ENCODE results near the gene TSPAN11.

TSPAN11 gene

DNA sequence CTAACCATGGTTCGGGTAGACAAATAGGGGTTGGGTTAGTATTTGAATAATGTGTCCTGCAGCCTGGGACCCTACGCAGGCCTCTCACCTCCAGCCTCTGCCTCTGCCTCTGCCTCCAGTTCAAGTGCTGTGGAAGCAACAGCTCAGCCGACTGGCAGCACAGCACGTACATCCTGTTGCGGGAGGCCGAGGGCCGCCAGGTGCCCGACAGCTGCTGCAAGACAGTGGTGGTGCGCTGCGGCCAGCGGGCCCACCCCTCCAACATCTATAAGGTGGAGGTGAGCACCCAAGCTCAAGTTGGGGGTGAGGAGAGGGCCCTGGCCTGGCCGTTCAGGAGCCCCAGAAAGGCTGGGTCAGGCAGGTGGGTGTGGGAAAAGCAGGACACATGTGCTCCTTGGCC, 55.9 kb downstream of the TSPAN11 start:
- no peak for DNase-seq

- DNase-seq = no peak
These were observed 59.4 kb downstream of the TSPAN11 start for GRCh38 chr12:30985814-30986452.

- no peak for DNase-seq
These were observed 61.5 kb downstream of the TSPAN11 start for GRCh38 chr12:30988086-30988485.

- no peak for DNase-seq
These were observed 62.2 kb downstream of the TSPAN11 start for GRCh38 chr12:30988646-30989286.

- no peak for DNase-seq
These were observed 63.2 kb downstream of the TSPAN11 start for GRCh38 chr12:30989754-30990153.

- DNase-seq = no peak
These were observed 63.8 kb downstream of the TSPAN11 start for GRCh38 chr12:30990316-30990715.

GRCh38 chr12:30990776-30991175, 64.2 kb downstream of the TSPAN11 start:
- no peak for DNase-seq

GRCh38 chr12:30991466-30991865, 64.9 kb downstream of the TSPAN11 start:
- no peak for DNase-seq

GRCh38 chr12:30992381-30992780, 65.8 kb downstream of the TSPAN11 start:
- DNase-seq = no peak

DNA sequence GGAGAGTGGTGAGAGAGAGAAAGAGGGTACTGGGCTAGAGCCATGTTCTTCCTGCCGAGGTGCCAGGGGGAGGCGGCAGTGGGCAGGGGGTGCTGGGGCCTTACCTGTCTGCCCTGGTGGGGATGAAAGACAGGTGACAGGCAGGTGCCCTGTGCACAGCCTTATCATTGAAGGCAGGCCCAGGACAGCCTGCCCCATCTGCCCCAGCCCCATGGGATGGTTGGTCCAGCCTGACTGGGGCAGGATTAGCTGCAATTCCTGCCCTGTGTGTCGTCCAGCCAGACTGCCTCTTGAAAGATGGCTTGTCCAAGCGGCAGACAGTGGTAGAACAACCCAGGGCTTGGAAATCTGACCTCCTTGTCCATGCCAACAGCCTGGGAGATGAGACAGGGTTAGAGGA, 67.2 kb downstream of the TSPAN11 start:
- DNase-seq = no peak

GRCh38 chr12:30994274-30994673, 67.7 kb downstream of the TSPAN11 start:
- no peak for DNase-seq

GRCh38 chr12:30996255-30996654, 69.7 kb downstream of the TSPAN11 start:
- DNase-seq = no peak

GRCh38 chr12:30996752-30997151, 70.2 kb downstream of the TSPAN11 start:
- DNase-seq = no peak

GRCh38 chr12:30997685-30998440, 71.3 kb downstream of the TSPAN11 start:
- no peak for DNase-seq

DNA sequence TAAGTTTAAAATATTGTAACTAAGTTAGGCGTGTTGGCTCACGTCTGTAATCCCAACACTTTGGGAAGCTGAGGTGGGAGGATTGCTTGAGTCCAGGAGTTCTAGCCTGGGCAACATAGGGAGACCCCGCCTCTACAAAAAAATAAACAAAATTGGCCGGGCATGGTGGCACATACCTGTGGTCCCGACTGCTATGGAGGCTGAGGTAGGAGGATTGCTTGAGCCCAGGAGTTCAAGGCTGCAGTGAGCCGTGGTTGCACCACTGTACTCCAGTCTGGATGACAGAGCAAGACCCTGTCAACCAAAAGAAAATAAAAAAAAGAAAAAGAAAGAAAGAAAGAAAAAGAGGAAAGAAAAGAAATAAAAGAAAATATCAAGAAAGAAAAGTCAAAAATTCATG, 72.5 kb downstream of the TSPAN11 start:
- DNase-seq = no peak

DNA sequence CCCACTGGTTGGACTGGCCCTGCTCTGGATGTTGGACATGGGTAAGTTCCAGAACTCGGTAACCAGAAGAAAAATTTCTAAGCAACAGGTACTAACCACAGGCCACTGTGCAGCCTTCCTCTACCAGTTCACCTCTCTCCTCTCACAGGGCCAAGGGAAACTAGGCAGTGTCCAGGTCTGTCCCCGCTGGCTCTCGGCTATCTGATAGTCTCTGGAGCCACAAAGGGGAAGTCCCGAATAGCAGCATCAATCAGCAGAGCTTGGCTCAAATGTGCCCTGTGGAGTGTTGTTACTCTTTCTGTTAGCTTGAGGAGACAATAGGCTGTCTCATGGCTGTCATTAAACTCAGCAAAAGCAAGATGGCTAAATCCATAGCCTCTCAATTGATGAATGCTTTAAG, 73.2 kb downstream of the TSPAN11 start:
- no peak for DNase-seq

DNA sequence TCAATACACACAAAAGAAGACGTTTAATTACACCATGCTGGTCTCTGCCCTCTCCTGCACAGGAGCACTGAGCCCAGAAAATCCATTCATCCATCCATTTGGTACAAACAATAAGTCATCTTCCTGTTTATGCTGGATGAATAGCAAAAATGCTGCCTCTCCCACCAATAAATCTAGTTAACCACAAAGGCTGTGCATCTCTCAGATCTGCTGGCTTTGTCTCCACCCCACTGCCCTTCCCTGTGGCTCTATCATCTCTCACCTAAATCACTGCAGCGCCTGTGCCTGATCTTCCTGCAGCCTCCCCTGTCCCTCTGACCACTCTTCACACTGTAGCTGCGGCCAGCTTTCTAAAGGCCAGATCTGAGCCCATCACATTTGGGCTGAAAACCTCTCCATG, 74.2 kb downstream of the TSPAN11 start:
- no peak for DNase-seq

DNA sequence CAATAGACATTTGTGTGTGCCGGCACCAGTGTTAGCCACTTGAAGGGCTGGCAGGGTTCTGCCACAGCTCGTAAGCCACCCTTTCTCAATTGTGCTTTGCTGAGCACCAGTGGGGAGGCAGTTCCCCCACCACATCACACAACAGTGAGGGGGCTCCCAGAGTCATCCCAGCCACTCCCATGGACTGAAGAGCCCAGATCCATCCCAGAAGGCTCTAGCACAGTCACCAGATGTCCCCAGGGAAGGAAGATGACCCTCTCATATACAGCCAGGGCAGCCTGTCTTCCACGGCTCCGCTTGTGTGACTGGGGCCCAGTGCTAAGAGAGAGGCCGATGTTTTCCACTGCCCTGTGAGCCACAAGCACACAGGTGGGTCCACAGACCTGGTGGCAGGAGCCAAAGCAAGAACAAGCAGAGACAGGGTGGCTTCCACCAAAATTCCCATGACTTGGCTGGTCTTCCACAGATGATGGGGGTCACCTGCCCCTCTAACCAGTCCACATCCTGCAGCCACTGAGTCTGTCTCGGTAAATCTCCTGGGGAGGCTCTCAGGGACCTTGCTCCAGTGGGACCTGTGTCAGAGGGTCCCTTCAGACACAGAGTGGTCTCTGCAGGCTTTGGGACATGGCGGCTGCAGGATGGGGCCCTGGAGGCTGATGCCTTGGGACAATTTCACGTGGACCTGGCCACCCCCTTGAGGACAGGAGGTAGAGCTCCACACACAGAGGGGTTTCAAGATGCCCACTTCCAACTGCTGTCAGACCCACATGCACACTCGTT, 75.2 kb downstream of the TSPAN11 start:
- DNase-seq = no peak

GRCh38 chr12:31002361-31002725, 75.8 kb downstream of the TSPAN11 start:
- DNase-seq = no peak

DNA sequence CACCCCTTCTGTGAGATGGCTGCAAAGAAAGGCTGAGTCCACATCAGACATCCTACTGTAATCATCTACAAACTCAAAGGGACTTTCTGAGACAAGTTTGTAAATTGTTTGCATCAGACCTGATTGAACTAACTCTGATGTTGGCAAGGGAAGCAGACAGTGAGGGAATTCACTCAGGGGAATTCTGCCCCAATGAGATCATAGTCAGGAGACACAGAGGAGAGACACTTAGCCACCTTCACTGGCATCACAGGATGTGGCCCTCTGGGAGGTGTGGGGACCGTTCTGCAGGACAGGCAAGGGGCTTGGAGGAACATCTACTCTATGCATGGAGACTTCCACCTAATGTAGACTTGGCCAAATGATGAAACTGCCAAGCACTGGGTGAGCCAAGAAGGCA, 76.5 kb downstream of the TSPAN11 start:
- no peak for DNase-seq

- no peak for DNase-seq
These were observed 77.5 kb downstream of the TSPAN11 start for GRCh38 chr12:31003861-31004640.

DNA sequence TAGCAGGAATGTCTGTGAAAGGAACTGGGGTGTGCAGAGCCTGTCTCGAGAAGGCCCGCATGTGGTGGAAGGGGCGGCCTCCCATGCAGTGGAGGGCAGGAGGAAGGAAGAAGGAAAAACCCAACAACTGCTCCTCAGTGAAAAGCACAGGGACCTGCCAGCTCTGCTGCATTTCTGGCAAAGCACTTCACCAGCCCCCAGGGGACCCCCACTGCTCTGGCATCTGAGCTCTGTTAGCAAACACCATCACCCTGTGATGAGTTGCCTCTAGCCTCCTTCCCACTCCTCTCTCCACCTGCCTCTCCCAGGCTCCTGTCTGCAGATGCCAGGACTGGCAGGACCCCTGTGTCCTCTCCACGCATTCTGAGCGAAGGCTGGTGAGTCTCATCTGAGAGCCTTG, 78.1 kb downstream of the TSPAN11 start:
- no peak for DNase-seq
